ENCODE results near the gene ACTMAP.

DNA sequence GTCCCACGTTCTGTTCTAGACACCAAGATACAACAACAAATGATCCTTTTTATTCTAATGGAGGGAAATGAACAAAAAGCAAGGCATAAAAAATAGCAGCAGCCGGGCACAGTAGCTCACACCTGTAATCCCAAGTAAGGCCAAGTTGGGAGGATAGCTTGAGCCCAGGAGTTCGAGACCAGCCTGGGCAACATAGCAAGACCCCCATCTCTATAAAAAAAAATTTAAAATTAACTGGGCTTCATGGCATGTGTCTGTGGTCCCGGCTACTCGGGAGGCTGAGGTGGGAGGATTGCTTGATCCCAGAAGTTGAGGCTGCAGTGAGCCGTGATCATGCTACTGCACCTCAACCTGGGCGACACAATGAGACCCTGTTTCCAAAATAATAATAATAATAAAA lies 26.1 kb upstream of the ACTMAP start:
- no peak for TF ChIP-seq EZH2 (IDR thresholded peaks at IDR 0.05; ENCODE audit: insufficient read depth, poor library complexity, severe bottlenecking)
- no peak for TF ChIP-seq EZH2phosphoT487 (IDR thresholded peaks at IDR 0.05; ENCODE audit: insufficient read depth, low read depth)

Measured in GM23248 (cell line).